Tibial artery (tissue), 4 donors: ENCODE measurements around the gene CSRP3.

Experiments used
- DNase-seq, 2 donors: peaks; one replicate each; pipeline ENCODE4 v3.0.0-alpha.2; 2019
- H3K27ac ChIP-seq, 2 donors: fragments of 200-600 bp; sonication (generic) in 1 of 2; 1 replicate in 1 of 2; 2 replicates in 1 of 2; pipeline ENCODE4 v1.5.1; 2018 to 2019; ENCODE audit warnings: mild to moderate bottlenecking in 1 of 2
- H3K27me3 ChIP-seq, 2 donors: fragments of 200-600 bp; sonication (generic) in 1 of 2; one replicate each; pipeline versions ENCODE4 v1.5.1 to v1.6.0; 2016 to 2019
- H3K36me3 ChIP-seq, 3 donors: fragments of 200-600 bp; sonication (generic) in 2 of 3; one replicate each; pipeline ENCODE4 v1.5.1; 2016 to 2019; ENCODE audit warnings: mild to moderate bottlenecking in 2 of 3
- H3K4me1 ChIP-seq, 4 donors: fragments of 200-600 bp; sonication (generic) in 2 of 4; 1 replicate in 3 of 4; 2 replicates in 1 of 4; pipeline ENCODE4 v1.5.1; 2016 to 2019
- H3K4me3 ChIP-seq, 2 donors: fragments of 200-600 bp; sonication (generic) in 1 of 2; 1 replicate in 1 of 2; 2 replicates in 1 of 2; pipeline ENCODE4 v1.5.1; 2018 to 2019; ENCODE audit warnings: mild to moderate bottlenecking in 2 of 2
- H3K9me3 ChIP-seq, 3 donors: fragments of 200-600 bp; sonication (generic) in 1 of 3; one replicate each; pipeline ENCODE4 v1.5.1; 2016 to 2019
- CTCF ChIP-seq, 2 experiments: fragments of 200-600 bp in 1 of 2; fragments of 450-650 bp in 1 of 2; IDR thresholded peaks; one replicate each; pipeline ENCODE4 v1.5.1; 2017 to 2019; ENCODE audit warnings: antibody characterized with exemption in 2 of 2, mild to moderate bottlenecking in 1 of 2, moderate library complexity in 1 of 2
- intact Hi-C: fragments of 100-400 bp; cut with DNase I; formaldehyde crosslinking; loops from one replicate; pipeline ENCODE4 v1.15.0; 2023; ENCODE audit warnings: low total_unique reads

The CSRP3 gene

GRCh38 chr11:19244084-19244483 lies 42.3 kb upstream of the CSRP3 start:
- Histone ChIP-seq H3K36me3 (no peaks in the 10 kb centered on the region), H3K4me3 (no peak overlapping the region), H3K27ac (no peak overlapping the region), H3K4me1 (peaks cover 0 to 28% (median 24%) of the 10 kb centered on the region in 4 donors), H3K9me3 (no peaks in the 10 kb centered on the region), H3K27me3 (peaks cover 8 to 67% of the 10 kb centered on the region in 2 donors)
- TF ChIP-seq CTCF (IDR thresholded peaks at IDR 0.05): no peak
- DNase-seq: no peak
- intact Hi-C loops: loop anchor here (5.0 kb wide), 1 partner anchor 1747 kb away; no protein-coding TSS in a partner anchor

DNA sequence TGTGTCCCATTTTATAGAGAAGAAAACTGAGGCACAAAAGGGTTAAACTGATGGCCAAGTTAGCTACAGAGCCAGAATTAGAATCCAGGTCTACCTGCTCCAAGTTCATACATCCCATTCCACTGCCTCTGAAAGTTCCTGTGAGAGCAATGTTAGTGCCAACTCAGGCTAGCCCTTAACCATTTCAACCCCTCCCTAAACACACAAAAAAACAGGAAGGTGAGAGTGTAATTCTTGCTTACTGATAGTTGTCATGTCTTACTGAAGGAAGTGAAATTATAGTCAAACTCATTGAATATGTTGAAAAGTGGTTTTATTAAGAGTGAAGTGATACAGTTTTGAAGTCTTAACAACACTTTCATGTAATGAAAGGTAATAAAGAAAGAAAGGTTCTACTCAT lies 41.8 kb upstream of the CSRP3 start:
- no peaks in the 10 kb centered on the region for H3K9me3 ChIP-seq
- peaks cover 8 to 71% of the 10 kb centered on the region in 2 donors for H3K27me3 ChIP-seq
- intact Hi-C loops: loop anchor here (5.0 kb wide), 1 partner anchor 1746 kb away; no protein-coding TSS in a partner anchor
- no peak for DNase-seq
- H3K27ac ChIP-seq: no peak overlapping the region
- H3K4me1 ChIP-seq: peaks cover 0 to 28% (median 24%) of the 10 kb centered on the region in 4 donors
- no peaks in the 10 kb centered on the region for H3K36me3 ChIP-seq
- no peak for TF ChIP-seq CTCF (IDR thresholded peaks at IDR 0.05)
- H3K4me3 ChIP-seq: no peak overlapping the region

DNA sequence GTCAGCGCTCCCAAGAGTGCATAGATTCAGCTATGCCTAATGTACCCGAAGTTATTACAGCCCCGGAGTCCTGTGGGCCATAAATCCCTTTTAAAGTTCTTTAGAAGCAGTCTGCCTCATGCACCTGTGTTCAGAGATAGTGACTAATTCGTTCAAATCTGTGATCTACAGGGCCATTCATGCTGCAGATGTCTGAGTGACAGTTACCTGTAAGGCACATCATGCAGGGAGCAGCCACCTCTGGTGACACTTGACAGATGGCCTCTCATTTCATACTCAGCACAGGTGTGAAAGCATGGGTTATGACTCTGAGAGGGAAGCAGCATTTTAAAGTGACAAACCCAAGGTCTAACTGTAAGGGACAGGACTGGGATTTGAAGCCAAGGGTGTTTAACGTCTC lies 41.4 kb upstream of the CSRP3 start:
- Histone ChIP-seq H3K4me3 (no peak overlapping the region), H3K27ac (no peak overlapping the region), H3K9me3 (no peaks in the 10 kb centered on the region), H3K27me3 (peaks cover 8 to 74% of the 10 kb centered on the region in 2 donors), H3K4me1 (peaks cover 0 to 28% (median 24%) of the 10 kb centered on the region in 4 donors), H3K36me3 (no peaks in the 10 kb centered on the region)
- TF ChIP-seq CTCF (IDR thresholded peaks at IDR 0.05): no peak
- intact Hi-C loops: loop anchor here (5.0 kb wide), 1 partner anchor 1746 kb away; no protein-coding TSS in a partner anchor
- DNase-seq: no peak

GRCh38 chr11:19242179-19242932 lies 40.6 kb upstream of the CSRP3 start:
- intact Hi-C loops: loop anchor here (5.0 kb wide), 1 partner anchor 1745 kb away; no protein-coding TSS in a partner anchor
- H3K4me3 ChIP-seq: peak overlapping the region in 1 of 2 donors; percentile 60
- no peaks in the 10 kb centered on the region for H3K9me3 ChIP-seq
- no peak overlapping the region for H3K27ac ChIP-seq
- H3K4me1 ChIP-seq: peaks cover 0 to 28% (median 24%) of the 10 kb centered on the region in 4 donors
- H3K36me3 ChIP-seq: no peaks in the 10 kb centered on the region
- TF ChIP-seq CTCF (IDR thresholded peaks at IDR 0.05): no peak
- DNase-seq: no peak
- peaks cover 8 to 79% of the 10 kb centered on the region in 2 donors for H3K27me3 ChIP-seq

GRCh38 chr11:19241260-19242178 lies 39.7 kb upstream of the CSRP3 start:
- Histone ChIP-seq H3K36me3 (no peaks in the 10 kb centered on the region), H3K4me3 (peak overlapping the region; percentile 48 to 60), H3K9me3 (no peaks in the 10 kb centered on the region), H3K27me3 (peaks cover 8 to 82% of the 10 kb centered on the region in 2 donors), H3K27ac (no peak overlapping the region), H3K4me1 (peaks cover 0 to 28% (median 24%) of the 10 kb centered on the region in 4 donors)
- no peak for TF ChIP-seq CTCF (IDR thresholded peaks at IDR 0.05)
- intact Hi-C loops: loop anchor here (5.0 kb wide), 1 partner anchor 1744 kb away; no protein-coding TSS in a partner anchor
- DNase-seq: no peak
